Tibial nerve (tissue), 4 donors: ENCODE measurements around the gene ZNF425. TPM values are rescaled to one million over a fixed set of nuclear protein-coding genes. Genes with fewer than 3 reads are reported as not detected.

Experiments used
- DNase-seq, 2 donors: peaks; one replicate each; pipeline ENCODE4 v3.0.0-alpha.2; 2019; ENCODE audit warnings: low spot score in 2 of 2
- H3K27ac ChIP-seq, 4 donors: fragments of 200-600 bp; sonication (generic) in 3 of 4; one replicate each; pipeline ENCODE4 v1.5.1; 2017 to 2019; ENCODE audit warnings: mild to moderate bottlenecking in 1 of 4
- H3K27me3 ChIP-seq, 2 donors: fragments of 200-600 bp; sonication (generic) in 1 of 2; one replicate each; pipeline versions ENCODE4 v1.5.1 to v1.6.0; 2017 to 2019
- H3K36me3 ChIP-seq, 3 donors: fragments of 200-600 bp; sonication (generic); one replicate each; pipeline ENCODE4 v1.5.1; 2018 to 2019
- H3K4me1 ChIP-seq, 4 donors: fragments of 200-600 bp; sonication (generic) in 3 of 4; one replicate each; pipeline ENCODE4 v1.5.1; 2017 to 2019
- H3K4me3 ChIP-seq, 4 donors: fragments of 200-600 bp; sonication (generic) in 3 of 4; one replicate each; pipeline ENCODE4 v1.5.1; 2017 to 2019; ENCODE audit warnings: mild to moderate bottlenecking in 1 of 4, moderate library complexity in 1 of 4
- H3K9me3 ChIP-seq, 4 donors: fragments of 200-600 bp; sonication (generic) in 3 of 4; one replicate each; pipeline ENCODE4 v1.5.1; 2017 to 2019
- EP300 ChIP-seq, 2 donors: sonication (generic); formaldehyde crosslinking; IDR thresholded peaks; one replicate each; pipeline ENCODE4 v1.6.1; 2017; ENCODE audit warnings: antibody characterized with exemption in 2 of 2, mild to moderate bottlenecking in 1 of 2
- POLR2A ChIP-seq, 2 donors: fragments of 450-650 bp; IDR thresholded peaks; one replicate each; pipeline ENCODE4 v1.6.1; 2017; ENCODE audit warnings: antibody characterized with exemption in 2 of 2, mild to moderate bottlenecking in 2 of 2, moderate library complexity in 2 of 2
- WGBS, 2 donors: methylation state at CpG; one replicate each; pipeline ENCODE4 v1.1.5; 2018; 5-methylcytosine and 5-hydroxymethylcytosine counted together
- total RNA-seq, 4 donors: library from RNA; depleted of rRNA; stranded (reverse); fragments of >200 nt; gene quantifications; one replicate each; pipeline ENCODE4 v1.1.0, GENCODE V29; 2016
- TF ChIP-seq, protein P1 (sequence below), 5 experiments: fragments of 200-600 bp in 3 of 5; fragments of 450-650 bp in 2 of 5; sonication (generic) in 3 of 5; IDR thresholded peaks; one replicate each; pipeline ENCODE4 v1.5.1; 2016 to 2019; ENCODE audit warnings: antibody characterized with exemption in 5 of 5, mild to moderate bottlenecking in 3 of 5, moderate library complexity in 2 of 5

Gene ZNF425
- total RNA-seq, 4 donors from 2014 or later = 1.9 to 10.9 (median 4.6) TPM

- Histone ChIP-seq H3K36me3 (peaks cover 0 to 62% (median 9%) of the 10 kb centered on the region in 3 donors), H3K27me3 (no peaks in the 10 kb centered on the region), H3K27ac (no peak overlapping the region), H3K4me1 (no peaks in the 10 kb centered on the region), H3K9me3 (no peaks in the 10 kb centered on the region), H3K4me3 (no peak overlapping the region)
- WGBS, 2 donors = 82 to 89% methylated on average over 3 of the region's 3 CpGs
- no peak for TF ChIP-seq EP300 (IDR thresholded peaks at IDR 0.05)
- DNase-seq = no peak
Observed at GRCh38 chr7:149074116-149074885, 51.8 kb downstream of the ZNF425 start.

DNA sequence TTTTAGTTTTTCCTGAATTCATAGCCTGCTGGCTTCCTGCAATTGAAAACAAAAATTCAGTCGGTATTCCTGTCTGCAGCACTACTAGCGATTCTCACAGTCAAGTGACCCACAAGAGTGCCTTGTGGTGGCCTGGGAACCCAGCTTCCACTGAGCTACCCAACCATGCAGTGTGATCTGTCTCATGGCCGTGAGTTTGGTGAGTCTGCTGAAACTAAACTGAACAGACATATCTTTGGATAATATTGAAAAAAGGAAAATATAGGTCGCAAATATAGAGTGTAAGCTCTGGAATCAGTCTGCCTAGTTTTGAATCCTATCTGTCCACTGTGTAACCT is 53.7 kb downstream of the ZNF425 start:
- DNase-seq = no peak
- TF ChIP-seq, protein P1, sequence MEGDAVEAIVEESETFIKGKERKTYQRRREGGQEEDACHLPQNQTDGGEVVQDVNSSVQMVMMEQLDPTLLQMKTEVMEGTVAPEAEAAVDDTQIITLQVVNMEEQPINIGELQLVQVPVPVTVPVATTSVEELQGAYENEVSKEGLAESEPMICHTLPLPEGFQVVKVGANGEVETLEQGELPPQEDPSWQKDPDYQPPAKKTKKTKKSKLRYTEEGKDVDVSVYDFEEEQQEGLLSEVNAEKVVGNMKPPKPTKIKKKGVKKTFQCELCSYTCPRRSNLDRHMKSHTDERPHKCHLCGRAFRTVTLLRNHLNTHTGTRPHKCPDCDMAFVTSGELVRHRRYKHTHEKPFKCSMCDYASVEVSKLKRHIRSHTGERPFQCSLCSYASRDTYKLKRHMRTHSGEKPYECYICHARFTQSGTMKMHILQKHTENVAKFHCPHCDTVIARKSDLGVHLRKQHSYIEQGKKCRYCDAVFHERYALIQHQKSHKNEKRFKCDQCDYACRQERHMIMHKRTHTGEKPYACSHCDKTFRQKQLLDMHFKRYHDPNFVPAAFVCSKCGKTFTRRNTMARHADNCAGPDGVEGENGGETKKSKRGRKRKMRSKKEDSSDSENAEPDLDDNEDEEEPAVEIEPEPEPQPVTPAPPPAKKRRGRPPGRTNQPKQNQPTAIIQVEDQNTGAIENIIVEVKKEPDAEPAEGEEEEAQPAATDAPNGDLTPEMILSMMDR (IDR thresholded peaks at IDR 0.05) = no peak
- TF ChIP-seq POLR2A (IDR thresholded peaks at IDR 0.05) (no peak), EP300 (IDR thresholded peaks at IDR 0.05) (no peak)
- peaks cover 0 to 60% (median 9%) of the 10 kb centered on the region in 3 donors for H3K36me3 ChIP-seq
- H3K27ac ChIP-seq = no peak overlapping the region
- H3K9me3 ChIP-seq = no peaks in the 10 kb centered on the region
- no peak overlapping the region for H3K4me3 ChIP-seq
- no peaks in the 10 kb centered on the region for H3K4me1 ChIP-seq
- WGBS, 2 donors = 89 to 93% methylated on average over 4 of the region's 4 CpGs
- H3K27me3 ChIP-seq = no peaks in the 10 kb centered on the region

DNA sequence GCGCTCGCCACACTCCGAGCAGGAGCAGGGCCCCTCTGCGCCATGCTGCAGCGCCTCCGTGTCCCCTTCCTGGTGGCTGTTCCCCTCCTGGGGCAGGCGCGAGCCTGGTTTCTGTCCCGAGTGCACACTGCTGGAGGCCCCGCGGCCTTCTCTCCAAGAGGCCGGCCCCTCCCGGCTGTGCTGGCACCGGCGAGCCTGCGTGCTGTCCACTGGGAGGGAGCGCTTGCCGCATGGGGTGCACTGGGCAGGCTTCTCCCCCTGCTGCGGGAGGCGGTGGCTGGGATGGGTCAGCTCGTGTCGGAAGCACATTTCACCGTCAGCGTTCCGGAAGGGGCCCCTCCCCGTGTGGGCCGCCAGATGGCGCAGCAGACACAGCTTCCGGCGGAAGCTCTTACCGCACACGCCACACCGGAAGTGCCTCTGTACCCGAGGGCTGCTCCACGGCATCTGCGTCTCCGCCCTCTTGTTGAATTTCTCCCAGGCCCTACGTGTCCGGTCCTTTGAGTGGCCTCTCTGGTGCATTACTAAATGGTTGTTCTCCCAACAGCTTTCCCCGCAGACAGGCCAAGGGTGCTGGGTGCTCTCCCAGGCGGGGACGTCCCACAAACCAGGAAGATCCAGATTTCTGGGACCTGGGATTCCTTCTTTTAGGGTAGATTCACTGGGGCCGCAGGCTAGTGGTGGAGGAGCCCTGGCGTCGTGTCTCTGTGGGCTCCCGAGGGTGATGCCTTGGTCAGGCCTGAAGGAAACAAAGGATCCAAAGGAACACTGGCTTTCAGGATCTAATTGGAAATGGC is 54.3 kb downstream of the ZNF425 start:
- Histone ChIP-seq H3K4me1 (no peaks in the 10 kb centered on the region), H3K4me3 (no peak overlapping the region), H3K27me3 (no peaks in the 10 kb centered on the region), H3K36me3 (peaks cover 0 to 59% (median 9%) of the 10 kb centered on the region in 3 donors), H3K9me3 (no peaks in the 10 kb centered on the region), H3K27ac (peak overlapping the region in 1 of 4 donors; percentile 25)
- TF ChIP-seq EP300 (IDR thresholded peaks at IDR 0.05) = no peak
- TF ChIP-seq, protein P1 (IDR thresholded peaks at IDR 0.05) = peak in 1 of 5 experiments; percentile 12
- no peak for DNase-seq
- WGBS, 2 donors = 73 to 79% methylated on average over 38 to 40 of the region's 46 CpGs

DNA sequence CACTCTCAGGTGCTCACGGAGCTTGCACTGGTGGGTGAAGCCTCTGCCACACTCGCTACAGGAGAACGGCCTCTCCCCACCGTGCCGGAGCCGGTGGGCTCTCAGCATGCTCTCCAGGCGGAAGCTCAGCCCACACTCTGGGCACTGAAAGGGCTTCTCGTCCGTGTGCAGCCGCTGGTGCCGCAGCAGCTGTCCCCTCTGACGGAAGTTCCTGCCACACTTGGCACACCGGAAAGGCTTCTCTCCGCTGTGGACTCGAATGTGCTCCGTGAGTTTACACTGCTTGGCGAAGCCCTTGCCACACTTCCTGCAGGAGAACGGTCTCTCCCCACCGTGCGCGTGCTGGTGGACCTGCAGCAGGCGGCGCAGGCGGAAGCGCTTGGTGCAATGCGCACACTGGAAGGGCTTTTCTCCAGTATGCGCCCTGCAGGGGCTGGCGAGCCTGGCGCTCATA is 54.9 kb downstream of the ZNF425 start:
- Histone ChIP-seq H3K4me1 (peaks cover 0 to under 1% (median 0%) of the 10 kb centered on the region in 4 donors), H3K9me3 (no peaks in the 10 kb centered on the region), H3K27me3 (no peaks in the 10 kb centered on the region), H3K4me3 (no peak overlapping the region), H3K27ac (no peak overlapping the region), H3K36me3 (peaks cover 0 to 53% (median 9%) of the 10 kb centered on the region in 3 donors)
- 96 to 98% methylated on average over 28 to 29 of the region's 29 CpGs for WGBS, 2 donors
- DNase-seq = no peak
- TF ChIP-seq, protein P1 (IDR thresholded peaks at IDR 0.05) = no peak
- TF ChIP-seq POLR2A (IDR thresholded peaks at IDR 0.05) = no peak
- TF ChIP-seq EP300 (IDR thresholded peaks at IDR 0.05) = no peak

GRCh38 chr7:149070372-149071125 is 55.6 kb downstream of the ZNF425 start:
- TF ChIP-seq, protein P1 (IDR thresholded peaks at IDR 0.05) = no peak
- TF ChIP-seq EP300 (IDR thresholded peaks at IDR 0.05) (no peak), POLR2A (IDR thresholded peaks at IDR 0.05) (no peak)
- Histone ChIP-seq H3K27me3 (no peaks in the 10 kb centered on the region), H3K4me1 (peaks cover 0 to 4% (median 2%) of the 10 kb centered on the region in 4 donors), H3K36me3 (peaks cover 0 to 51% (median 9%) of the 10 kb centered on the region in 3 donors), H3K9me3 (no peaks in the 10 kb centered on the region), H3K4me3 (no peak overlapping the region), H3K27ac (no peak overlapping the region)
- DNase-seq = no peak
- WGBS, 2 donors = 94 to 95% methylated on average over 27 to 29 of the region's 31 CpGs
